Occipital lobe (tissue), 2 donors: ENCODE data around the gene TSPAN8. TPM values are rescaled to one million over a fixed set of nuclear protein-coding genes. Genes with fewer than 3 reads are reported as not detected.
"Not testable (repeated sequence)": the region's sequence is repeated elsewhere in the genome, so short reads cannot be mapped to it uniquely, and the experiment has no call there.

ENCODE experiments used
- DNase-seq: peaks from one replicate; lab custom pipeline; 2025; lab: John Stamatoyannopoulos, UW
- total RNA-seq: library from RNA; depleted of rRNA; stranded (reverse); fragments of >200 nt; gene quantifications from one replicate; pipeline ENCODE4 v1.2.3, GENCODE V29; 2014

Gene TSPAN8
- total RNA-seq, 1 donor from 2014 or later, result not detected

DNA sequence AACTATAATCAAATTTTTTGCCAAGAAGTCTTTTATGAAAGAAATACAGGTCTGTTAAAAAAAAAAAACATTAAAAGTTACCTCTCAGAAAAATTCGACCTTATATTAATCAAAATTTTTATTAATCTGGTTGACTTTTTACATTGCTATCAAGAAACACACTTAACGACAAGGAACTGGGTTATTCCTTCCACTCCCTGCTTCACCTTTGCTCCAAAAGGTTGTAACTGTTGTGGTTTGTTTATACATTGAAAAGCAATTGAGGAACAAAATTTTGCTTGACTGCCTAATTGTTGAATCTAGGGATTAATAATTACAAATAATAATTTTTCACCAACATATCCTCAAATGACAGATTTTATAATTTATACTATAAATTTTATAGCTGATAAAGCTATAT, 28.4 kb downstream of the TSPAN8 start:
- no peak for DNase-seq

DNA sequence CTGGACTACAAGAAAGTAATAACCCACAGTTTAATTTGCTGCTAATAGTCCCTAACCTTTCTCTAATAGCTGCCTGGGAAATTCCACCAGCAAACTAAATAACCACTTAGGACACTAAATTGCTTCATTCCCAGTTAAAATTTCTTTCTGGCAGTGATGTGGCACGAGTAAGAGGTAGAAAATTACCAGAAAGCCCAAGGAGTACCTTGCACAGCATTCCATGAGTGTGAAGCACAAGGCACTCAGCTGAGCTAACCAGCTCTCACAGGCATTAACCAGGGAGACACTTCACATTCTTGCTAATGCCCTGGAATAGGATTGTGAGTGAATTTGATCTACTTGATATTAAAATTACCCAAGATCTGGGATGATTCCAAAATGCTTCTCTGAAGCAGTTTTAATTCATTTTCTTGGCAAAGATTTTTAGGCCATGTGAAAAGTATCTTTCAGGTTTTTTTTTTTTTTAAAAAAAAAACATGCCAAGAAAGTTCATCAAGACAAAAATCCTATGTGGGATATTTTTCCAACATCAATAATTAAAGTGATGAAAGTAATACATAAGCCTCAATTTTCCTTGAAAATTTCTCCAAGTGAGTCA, 29.5 kb downstream of the TSPAN8 start:
- no peak for DNase-seq

DNA sequence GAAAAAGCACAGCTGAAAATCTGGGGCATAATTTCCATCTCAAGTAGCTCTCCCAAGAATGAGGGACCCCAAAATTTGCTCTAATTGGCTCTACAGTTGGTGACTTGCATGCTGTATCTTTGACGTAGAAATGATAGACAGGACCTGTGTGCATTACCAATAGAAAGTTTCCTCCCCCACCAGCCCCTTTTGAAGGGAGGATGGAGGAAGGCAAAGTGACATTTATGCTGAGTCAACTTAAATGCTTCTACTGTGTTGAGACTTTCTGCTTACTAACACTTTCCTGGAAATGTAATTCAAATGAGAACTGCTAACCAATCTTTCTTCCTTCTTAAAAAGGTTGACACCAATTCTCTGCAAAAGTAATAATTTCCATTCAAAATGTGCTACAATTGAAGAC, 31.9 kb downstream of the TSPAN8 start:
- DNase-seq, result no peak

DNA sequence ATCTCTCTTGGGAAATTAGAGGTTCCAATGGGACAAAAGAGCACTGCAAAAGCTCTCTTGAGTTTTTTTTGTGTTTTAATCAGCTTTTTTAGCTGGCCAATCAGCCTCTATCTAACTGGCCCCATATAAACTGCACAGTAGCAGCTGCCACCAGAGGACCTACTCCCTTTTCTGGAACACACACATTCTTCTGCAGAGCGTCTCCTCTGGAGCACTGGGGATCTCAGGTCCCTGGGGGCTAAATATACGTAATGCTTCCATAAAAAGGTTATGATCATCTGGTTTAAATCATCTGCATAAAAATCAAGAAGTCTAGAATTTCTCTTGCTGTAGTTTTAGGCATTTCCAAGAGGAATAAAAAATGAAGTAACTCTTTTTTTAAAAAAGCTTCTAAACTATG, 32.3 kb downstream of the TSPAN8 start:
- DNase-seq, result no peak

DNA sequence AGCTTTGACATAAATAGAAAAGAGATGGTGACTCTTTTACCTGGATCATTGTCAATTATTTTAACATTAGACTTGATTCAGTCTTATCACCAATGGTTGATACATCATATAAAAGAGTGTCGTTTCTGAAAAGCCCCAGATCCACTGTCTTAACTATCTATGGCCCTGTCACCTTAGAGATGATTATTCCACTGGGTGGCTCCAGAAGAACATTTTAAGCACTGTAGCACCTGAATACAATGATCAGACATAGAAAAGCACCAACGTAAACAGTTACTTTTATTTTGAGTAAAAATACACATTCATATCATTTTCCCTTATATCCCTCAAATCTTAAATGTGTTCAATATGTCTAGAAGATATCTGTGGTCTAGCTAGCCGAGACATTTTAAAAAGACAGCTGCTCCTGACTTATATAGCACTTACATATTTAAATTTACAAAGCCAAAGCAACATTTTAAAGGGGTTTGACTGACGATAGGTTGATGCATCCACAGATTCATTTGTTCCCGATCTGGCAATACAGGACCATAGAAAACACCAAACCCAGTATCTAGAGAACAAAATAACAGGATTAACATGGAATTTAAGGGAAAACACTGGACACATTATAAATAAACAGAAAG, 32.9 kb downstream of the TSPAN8 start:
- DNase-seq, result no peak

DNA sequence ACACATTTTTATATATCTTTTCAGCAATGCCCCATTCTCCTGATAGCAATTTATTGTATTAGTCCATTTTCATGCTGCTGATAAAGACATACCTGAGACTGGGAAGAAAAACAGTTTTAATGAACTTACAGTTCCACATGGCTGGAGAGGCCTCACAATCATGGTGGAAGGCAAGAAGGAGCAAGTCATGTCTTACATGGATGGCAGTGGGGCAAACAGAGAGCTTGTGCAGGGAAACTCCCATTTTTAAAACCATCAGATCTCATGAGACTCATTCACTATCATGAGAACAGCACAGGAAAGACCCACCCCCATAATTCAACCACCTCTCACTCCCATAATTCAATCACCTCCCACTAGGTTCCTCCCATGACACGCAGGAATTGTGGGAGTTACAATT, 44.7 kb downstream of the TSPAN8 start:
- DNase-seq, result not testable (repeated sequence)

DNA sequence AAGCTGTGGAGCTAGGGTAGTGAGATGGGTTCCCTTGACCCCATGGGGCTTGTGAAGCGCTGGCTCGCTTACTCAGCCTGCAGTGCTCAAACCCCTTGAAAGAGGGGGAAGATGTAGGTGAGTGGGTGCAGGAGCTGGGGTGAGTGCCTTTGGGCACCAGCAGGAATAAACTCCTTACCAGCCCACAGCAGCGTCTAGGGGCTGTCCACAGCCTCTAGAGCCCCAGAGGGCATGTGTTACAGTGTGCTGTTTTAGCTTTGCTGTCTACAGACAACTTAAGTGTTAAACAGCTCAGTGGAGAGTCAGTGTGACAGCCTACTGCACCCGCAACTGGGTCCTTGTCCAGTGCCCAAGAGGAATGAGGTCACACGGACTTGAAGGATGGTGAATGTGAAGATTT, 48.0 kb downstream of the TSPAN8 start:
- DNase-seq, result no peak

DNA sequence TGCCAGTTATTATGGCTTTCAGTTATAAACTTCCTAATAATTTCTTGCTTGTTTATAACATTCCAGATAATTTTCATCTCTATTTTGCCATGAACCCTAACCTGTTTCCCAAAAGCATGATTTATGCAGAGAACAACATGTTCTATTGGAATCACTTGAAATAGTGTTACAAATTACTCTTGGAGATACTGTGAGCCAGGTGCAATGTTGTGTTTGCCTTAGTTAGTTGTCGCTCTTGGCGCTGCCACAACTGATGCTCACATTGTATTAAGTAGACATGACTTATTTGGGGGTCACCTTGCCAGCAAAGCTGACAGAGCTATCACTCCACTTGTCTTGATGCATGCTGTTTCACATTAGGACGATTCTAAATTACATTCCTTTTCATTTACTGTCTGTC, 49.4 kb downstream of the TSPAN8 start:
- DNase-seq, result no peak

DNA sequence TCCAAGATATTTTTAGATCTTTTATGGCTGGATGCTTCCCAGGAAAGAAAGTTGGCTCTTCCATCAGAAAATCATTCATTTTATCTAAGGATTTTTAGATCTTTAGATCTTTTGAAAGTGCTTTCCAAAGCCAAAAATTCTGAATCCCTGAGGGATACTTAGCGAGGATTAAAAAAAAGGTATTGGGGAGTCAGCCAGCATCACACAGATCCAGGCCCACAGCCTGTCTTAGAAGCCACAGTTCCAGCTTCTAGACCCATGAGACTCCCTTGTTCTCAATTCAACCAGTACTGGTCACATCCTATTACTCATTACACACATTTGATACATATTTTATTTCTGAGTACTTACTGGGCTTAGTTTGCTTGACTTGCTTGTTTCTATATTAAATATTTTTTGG, 49.9 kb downstream of the TSPAN8 start:
- DNase-seq, result no peak

DNA sequence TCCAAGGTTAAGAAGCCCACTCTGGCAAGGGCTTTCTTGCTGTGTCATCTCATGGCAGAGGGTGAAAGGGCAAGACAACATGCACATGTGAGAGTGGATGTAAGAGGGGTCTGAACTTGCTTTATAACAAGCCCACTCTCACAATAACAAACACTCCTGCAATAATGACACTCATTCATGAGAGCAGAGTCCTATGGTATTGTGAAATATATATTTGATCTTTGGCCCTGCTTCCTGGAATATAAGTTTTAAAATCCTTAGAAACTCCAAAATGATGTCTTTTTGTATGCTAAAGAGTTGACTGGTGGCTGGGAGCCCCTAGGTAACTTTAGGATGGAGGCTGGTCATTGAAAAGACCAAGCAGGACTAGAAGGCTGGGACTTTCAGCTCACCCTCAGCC, 51.8 kb downstream of the TSPAN8 start:
- no peak for DNase-seq

DNA sequence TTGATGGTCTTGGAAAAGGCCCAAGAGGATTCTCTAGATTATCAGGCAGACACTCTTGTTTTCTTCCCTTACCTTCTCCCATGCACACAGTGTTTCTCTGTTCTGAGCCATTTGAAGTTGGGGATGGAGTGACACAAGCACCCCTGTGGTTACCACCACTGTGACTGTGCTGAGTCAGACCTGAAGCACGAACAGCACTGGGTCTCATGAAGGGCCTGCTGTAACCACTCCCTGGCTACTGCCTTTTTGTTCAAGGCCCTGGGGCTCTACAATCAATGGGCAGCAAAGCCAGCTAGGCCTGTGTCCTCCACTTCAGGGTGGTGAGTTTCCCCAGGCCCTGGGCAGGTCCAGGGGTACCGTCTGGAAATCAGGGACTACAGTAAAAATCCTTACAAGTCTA, 65.5 kb downstream of the TSPAN8 start:
- no peak for DNase-seq

DNA sequence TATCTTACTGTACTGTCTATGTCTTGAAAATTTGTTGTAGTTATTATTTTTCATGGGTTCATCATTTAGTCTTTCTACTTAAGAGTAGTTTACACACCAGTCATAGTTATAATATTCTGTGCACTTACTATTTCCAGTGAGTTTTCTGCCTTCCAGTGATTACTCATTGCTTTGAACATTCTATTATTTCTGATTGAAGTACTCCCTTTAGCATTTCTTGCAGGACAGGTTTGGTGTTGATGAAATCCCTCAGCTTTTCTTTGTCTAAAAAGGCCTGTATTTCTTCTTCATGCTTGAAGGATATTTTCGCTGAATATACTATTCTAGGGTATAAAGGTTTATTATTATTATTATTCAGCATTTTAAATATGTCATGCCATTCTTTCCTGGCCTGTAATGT, 66.8 kb downstream of the TSPAN8 start:
- no peak for DNase-seq

DNA sequence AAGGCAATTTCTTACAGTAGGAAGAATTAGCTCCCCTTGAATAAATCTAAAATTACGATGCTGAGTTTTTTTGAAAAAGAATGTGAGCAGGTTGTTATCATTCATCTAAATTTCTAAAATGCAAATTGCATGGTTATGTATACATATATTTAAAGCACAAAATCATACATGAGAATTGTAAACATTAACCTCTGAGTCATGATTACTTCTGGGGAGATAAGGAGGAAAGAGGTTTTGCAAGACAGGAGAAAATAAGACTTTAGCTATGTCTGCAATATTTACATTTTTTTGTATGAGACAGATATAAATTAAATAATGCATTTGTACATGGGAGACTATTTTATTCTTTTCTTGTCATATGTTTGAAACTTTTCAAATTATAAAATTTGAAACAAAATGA, 72.2 kb downstream of the TSPAN8 start:
- DNase-seq, result no peak

DNA sequence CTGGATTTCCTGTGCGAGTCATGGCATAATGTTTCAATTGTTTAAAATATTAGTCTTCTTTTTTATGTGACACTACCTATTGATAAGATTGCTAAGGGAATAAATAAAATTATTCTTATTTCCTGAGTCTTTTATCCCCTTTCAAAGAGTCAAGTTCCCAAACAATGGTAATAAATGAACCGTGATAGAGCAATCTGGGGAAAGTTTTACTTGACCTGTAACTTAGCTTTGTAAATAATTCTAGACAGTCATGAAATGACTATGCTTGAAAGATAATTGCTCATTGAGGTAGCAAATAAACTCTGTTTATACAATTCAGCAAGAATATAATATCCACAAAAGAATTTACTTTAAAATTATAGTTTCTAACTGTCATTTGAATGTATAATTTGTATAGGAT, 82.1 kb downstream of the TSPAN8 start:
- no peak for DNase-seq

Other genes with a start within 250 kb of the TSPAN8 start
- gene PTPRR, start 237.3 kb downstream of the TSPAN8 start, total RNA-seq, result 19.5 TPM